ENCODE data around the gene PIK3CB. TPM values are rescaled to one million over a fixed set of nuclear protein-coding genes. Genes with fewer than 3 reads are reported as not detected.
"Not testable (repeated sequence)": the region's sequence is repeated elsewhere in the genome, so short reads cannot be mapped to it uniquely, and the experiment has no call there.

PIK3CB gene
- total RNA-seq, 1 donor from 2014 or later, result 26.1 TPM

GRCh38 chr3:138775254-138775595, 59.5 kb downstream of the PIK3CB start:
- DNase-seq (ENCODE audit: low spot score), result no peak
- intact Hi-C loops (cut with DNase I), result loop anchor here (5.0 kb wide), 2 partner anchors 57 to 137 kb away; partner anchors contain the start of gene PIK3CB

GRCh38 chr3:138774529-138775253, 60.0 kb downstream of the PIK3CB start:
- intact Hi-C loops (cut with DNase I), result loop anchor here (5.0 kb wide), 2 partner anchors 58 to 138 kb away; partner anchors contain the start of gene PIK3CB
- DNase-seq (ENCODE audit: low spot score), result no peak

GRCh38 chr3:138771585-138771984, 63.1 kb downstream of the PIK3CB start:
- DNase-seq (ENCODE audit: low spot score), result no peak
- intact Hi-C loops (cut with DNase I), result no loop called here

DNA sequence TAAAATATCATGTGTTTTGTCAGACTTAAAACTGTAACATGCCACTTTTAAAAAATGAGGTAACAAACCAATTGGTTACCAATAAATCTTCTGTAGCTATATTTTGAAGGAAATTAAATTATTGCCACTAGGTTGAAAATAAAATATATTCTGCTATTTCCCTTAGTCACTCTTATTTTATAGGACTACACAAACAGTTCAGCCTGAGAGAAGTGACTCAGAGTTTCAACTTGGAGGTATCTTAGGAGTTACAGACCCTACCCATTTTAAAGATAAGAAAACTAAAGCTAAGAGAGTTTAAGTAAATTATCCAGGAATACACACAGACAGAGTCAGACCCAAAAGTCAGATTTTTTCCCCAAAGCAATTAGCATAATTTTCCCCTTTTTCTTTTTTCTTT, 65.1 kb downstream of the PIK3CB start:
- intact Hi-C loops (cut with DNase I), result no loop called here
- no peak for DNase-seq (ENCODE audit: low spot score)

GRCh38 chr3:138768946-138769345, 65.8 kb downstream of the PIK3CB start:
- DNase-seq (ENCODE audit: low spot score), result no peak
- intact Hi-C loops (cut with DNase I), result no loop called here

DNA sequence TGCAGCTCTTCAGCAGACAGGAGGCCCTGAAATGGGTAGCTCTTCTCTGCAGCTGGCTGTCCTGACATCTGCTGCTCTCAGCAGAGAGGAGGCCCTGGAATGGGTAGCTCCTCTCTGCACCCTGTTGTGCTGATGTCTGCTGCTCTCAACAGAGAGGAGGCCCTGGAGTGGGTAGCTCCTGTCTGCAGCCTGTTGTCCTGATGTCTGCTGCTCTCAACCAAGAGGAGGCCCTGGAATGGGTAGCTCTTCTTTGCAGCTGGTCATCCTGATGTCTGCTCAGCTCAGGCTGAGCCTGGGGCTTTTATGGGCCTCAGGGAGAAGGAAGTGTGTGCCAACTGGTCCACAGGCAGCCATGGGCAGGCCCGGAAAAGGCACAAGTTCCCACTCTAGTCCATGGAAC, 66.6 kb downstream of the PIK3CB start:
- DNase-seq (ENCODE audit: low spot score), result no peak
- intact Hi-C loops (cut with DNase I), result no loop called here

- DNase-seq (ENCODE audit: low spot score), result no peak
- intact Hi-C loops (cut with DNase I), result no loop called here
These were observed 67.1 kb downstream of the PIK3CB start for GRCh38 chr3:138767498-138768104.

DNA sequence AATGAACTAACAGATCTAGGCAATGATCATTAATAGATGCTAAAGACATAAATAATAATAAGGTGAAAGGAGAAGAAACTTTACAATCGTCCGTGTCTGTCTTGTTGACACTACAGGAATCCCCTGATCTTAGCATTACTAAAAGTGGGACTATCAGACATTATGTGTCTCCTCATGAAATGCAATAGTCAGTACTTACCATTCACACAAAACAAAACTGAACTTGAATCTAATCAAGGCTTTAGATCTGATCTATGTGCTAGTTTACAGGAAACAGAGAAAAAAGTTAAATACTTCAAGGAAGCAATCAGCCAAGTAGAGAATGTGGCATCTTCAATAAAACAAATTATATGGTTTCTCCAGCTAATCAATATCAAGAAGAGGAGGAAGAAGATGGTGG, 73.7 kb downstream of the PIK3CB start:
- no peak for DNase-seq (ENCODE audit: low spot score)
- intact Hi-C loops (cut with DNase I), result no loop called here

DNA sequence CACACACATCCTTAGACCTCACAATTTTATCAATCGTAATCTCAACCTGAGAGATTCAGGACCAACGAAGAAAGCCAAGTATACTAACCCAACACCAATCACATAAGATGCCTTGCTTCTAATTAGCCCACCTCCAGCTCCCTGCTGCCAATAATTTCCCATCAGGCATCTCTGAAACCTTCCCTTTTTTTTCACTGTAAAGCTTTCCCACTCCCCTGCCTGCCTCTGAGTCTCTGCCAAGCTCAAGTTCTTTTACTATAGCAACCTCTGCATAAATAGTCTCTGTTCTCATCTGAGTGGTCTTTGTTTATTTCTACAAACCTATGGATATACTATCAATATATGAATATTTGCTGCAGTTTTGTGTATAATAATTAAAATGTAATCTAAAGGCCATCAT, 86.5 kb downstream of the PIK3CB start:
- intact Hi-C loops (cut with DNase I), result no loop called here
- DNase-seq (ENCODE audit: low spot score), result no peak

- DNase-seq (ENCODE audit: low spot score), result no peak
- intact Hi-C loops (cut with DNase I), result no loop called here
These were observed 87.5 kb downstream of the PIK3CB start for GRCh38 chr3:138747225-138747624.

GRCh38 chr3:138740072-138740471, 94.7 kb downstream of the PIK3CB start:
- DNase-seq (ENCODE audit: low spot score), result no peak
- intact Hi-C loops (cut with DNase I), result no loop called here

GRCh38 chr3:138732456-138732855, 102.3 kb downstream of the PIK3CB start:
- no peak for DNase-seq (ENCODE audit: low spot score)
- intact Hi-C loops (cut with DNase I), result no loop called here

GRCh38 chr3:138726946-138727730, 107.6 kb downstream of the PIK3CB start:
- DNase-seq (ENCODE audit: low spot score), result no peak
- intact Hi-C loops (cut with DNase I), result no loop called here

GRCh38 chr3:138726042-138726441, 108.7 kb downstream of the PIK3CB start:
- intact Hi-C loops (cut with DNase I); DNase-seq (ENCODE audit: low spot score): not testable (repeated sequence)

DNA sequence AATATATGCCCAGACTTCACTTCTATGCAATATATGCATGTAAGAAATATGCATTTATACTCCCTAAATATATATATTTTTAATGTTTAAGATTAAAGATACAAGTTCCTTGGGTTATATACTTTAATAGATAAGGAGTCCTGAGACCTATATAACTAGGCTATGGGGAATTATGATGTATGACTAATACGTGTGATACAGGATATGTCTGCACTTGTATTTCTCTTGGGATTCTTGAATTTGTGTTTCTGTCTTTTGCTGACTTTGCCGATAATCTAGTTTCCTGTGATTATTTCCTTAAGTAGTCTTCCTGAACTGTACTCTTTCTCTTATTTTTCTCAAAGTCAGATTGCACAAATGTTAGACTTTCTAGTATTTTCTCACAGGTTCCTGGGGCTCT, 109.6 kb downstream of the PIK3CB start:
- DNase-seq (ENCODE audit: low spot score), result no peak
- intact Hi-C loops (cut with DNase I), result no loop called here

DNA sequence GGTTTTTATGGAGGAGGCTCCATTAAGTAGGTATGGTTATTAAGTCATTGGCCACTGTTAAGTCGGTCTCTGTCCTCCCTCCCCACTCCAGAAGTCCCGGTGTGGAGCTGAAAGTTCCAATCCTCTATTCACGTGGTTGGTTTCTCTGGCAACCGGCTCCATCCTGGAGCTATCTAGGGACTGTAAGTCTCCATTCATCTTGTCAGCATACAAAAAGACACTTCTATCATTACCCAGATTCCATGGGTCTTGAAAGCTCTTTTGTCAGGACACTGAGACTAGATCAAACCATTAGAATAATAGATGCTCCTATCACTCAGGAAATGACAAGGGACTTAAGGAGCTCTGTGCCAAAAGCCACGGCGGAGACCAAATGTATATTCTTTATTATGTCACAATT, 110.3 kb downstream of the PIK3CB start:
- intact Hi-C loops (cut with DNase I), result no loop called here

DNA sequence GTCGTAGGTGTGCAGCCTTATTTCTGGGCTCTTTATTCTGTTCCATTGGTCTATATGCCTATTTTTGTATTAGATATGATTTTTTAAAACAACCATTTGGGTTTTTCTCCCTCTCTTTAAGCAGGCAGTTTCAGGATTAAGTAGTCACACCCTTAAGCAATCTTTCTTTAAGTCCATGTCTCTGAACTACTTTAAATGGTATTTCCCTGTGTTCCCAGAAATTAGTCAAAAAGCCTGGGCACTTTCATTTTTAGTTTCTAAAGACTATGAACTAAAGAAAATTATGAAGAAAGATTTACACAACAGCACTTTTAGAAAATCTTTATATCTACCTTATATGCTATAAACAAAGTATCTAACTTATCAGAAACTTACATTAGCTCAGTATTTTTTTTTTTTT, 115.9 kb downstream of the PIK3CB start:
- DNase-seq (ENCODE audit: low spot score), result no peak

More for the DNA sequence above, 110.3 kb downstream of the PIK3CB start:
- DNase-seq (ENCODE audit: low spot score), result no peak

GRCh38 chr3:138717348-138717747, 117.4 kb downstream of the PIK3CB start:
- intact Hi-C loops (cut with DNase I), result no loop called here
- DNase-seq (ENCODE audit: low spot score), result no peak

More for the DNA sequence above, 115.9 kb downstream of the PIK3CB start:
- intact Hi-C loops (cut with DNase I), result no loop called here

DNA sequence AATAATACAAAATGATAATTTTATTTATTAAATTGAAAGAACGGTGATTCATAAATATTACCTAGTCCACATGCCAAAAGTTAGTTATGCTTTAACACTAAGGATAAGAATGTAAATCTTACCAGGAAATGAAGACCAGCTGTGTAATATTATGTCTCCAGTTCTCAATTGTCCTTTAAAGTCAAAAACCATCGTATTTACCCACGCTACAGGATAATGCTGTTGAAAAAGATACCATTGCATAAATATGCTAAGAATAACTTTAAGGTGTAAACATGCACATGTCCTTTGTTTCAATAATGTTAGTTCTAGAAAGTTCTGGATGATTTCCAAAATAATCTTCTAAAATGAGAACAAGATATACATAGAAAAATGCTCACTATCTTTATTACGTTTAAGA, 122.6 kb downstream of the PIK3CB start:
- no peak for DNase-seq (ENCODE audit: low spot score)

DNA sequence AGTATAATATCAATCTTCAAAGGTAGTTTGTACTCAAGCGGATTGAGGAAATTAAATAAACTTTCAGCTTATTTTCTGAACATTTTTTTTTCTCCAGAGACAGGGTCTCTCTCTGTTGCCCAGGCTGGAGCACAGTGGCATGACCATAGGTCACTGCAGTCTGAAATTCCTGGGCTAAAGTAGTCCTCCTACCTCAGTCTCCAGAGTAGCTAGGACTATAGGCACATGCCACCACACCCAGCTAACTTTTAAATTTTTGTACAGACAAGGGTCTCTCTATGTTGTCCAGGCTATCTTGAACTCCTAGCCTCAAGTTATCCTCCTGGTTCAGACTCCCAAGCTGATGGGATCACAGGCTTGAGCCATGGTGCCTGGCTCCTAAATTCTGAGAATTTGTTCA, 129.1 kb downstream of the PIK3CB start:
- no peak for DNase-seq (ENCODE audit: low spot score)
- intact Hi-C loops (cut with DNase I), result no loop called here

More for the DNA sequence above, 122.6 kb downstream of the PIK3CB start:
- intact Hi-C loops (cut with DNase I), result no loop called here

Measured in cardiac septum (tissue), 1 donor.